Fibroblast of mammary gland (primary cell): ENCODE results near the gene KIF26B.
"Not testable (repeated sequence)": the region's sequence is repeated elsewhere in the genome, so short reads cannot be mapped to it uniquely, and the experiment has no call there.

Experiments used
- DNase-seq: peaks from one replicate; pipeline ENCODE4 v3.0.0-alpha.2; 2010; ENCODE audit warnings: low read depth
- H3K4me3 ChIP-seq: 2 replicates; pipeline ENCODE4 v1.5.1; 2011; ENCODE audit warnings: low read depth, mild to moderate bottlenecking, low read length, moderate library complexity; ENCODE audit not compliant: control insufficient read depth
- TF ChIP-seq, protein P1 (sequence below): conservative IDR thresholded peaks from 2 replicates; pipeline ENCODE4 v1.5.1; 2011; ENCODE audit warnings: low read depth, low read length, inconsistent platforms; ENCODE audit not compliant: control insufficient read depth, insufficient read depth

The KIF26B gene

DNA sequence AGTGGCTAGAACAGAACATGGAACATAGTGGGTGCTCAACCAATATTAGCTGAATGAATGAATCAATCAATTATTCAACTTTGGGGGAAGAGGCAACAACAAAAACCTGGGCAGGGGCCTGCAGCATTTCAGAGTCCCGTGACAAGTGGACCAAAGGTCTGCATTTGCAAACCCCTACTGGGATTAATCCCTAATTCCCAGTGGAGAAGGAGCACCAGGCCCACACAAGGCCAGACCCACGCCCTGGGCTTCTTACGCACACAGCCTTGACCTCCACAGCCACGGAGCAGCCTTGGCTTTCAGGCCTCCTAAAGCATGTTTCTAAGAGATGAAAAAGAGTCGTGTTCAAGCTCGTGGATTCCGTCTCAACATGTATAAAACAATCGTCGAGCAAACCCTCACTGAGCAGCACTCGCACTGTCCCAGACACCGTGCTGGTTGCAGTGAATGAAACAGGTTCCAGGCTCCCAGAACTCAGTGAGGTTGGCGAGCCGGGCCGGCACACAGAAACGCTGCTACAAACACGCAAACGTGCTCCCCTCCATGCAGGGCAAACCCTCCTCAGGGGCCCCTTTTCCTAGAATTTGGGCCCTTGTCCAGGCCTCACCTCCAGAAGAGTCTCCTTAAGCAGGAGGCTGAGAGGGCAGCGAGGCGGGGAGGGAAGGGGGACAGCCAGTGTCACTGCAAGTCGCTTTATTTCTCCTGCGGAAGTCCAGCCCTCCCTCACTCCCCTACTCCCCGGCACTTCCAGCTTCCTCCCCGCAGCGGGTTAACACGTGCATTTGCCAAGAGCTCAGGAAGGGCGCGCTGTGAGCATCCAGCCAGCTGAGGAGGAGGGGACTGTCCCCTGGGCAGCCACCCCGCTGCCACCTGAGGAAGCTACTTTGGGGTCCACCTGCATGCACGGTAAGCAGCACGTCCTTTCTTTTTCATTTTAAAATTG, 556.4 kb downstream of the KIF26B start:
- TF ChIP-seq, protein P1, sequence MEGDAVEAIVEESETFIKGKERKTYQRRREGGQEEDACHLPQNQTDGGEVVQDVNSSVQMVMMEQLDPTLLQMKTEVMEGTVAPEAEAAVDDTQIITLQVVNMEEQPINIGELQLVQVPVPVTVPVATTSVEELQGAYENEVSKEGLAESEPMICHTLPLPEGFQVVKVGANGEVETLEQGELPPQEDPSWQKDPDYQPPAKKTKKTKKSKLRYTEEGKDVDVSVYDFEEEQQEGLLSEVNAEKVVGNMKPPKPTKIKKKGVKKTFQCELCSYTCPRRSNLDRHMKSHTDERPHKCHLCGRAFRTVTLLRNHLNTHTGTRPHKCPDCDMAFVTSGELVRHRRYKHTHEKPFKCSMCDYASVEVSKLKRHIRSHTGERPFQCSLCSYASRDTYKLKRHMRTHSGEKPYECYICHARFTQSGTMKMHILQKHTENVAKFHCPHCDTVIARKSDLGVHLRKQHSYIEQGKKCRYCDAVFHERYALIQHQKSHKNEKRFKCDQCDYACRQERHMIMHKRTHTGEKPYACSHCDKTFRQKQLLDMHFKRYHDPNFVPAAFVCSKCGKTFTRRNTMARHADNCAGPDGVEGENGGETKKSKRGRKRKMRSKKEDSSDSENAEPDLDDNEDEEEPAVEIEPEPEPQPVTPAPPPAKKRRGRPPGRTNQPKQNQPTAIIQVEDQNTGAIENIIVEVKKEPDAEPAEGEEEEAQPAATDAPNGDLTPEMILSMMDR = no peak
- H3K4me3 ChIP-seq = no peak overlapping the region
- no peak for DNase-seq

DNA sequence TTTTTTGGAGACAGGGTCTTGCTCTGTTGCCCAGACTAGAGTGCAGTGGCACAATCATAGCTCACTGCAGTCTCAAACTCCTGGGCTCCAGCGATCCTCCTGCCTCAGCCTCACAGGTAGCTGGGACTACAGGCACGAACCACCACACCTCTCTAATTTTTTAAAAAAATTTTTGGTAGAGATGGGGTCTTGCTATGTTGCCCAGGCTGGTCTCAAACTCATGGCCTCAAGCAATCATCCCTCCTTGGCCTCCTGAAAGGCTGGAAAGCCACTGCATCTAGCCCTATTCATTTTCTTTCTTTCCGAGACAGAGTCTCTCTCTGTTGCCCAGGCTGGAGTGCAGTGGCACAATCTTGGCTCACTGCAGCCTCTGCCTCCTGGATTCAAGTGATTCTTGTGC, 559.2 kb downstream of the KIF26B start:
- not testable (repeated sequence) for H3K4me3 ChIP-seq, DNase-seq

DNA sequence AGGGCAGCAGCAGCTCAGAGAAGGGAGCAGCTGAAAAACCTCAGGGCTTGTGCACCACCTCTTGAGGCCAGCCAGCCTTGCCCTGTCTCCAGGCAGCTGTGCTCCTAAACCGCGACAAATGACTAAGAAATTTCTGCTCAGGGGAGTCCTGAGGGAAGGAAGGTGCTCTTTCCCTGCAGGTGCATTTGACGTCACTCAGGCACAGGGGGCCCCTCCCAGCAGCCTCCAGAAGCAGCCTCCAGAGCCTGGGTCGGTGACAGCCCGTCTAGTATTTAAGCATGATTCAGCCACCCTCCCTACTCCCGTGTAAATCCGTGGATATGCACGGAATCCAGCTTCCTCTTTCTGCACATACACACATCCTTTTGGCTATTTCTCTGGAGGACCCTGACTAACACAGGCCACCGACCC, 560.5 kb downstream of the KIF26B start:
- DNase-seq = peak; percentile 25
- TF ChIP-seq, protein P1 = no peak
- H3K4me3 ChIP-seq = no peak overlapping the region

DNA sequence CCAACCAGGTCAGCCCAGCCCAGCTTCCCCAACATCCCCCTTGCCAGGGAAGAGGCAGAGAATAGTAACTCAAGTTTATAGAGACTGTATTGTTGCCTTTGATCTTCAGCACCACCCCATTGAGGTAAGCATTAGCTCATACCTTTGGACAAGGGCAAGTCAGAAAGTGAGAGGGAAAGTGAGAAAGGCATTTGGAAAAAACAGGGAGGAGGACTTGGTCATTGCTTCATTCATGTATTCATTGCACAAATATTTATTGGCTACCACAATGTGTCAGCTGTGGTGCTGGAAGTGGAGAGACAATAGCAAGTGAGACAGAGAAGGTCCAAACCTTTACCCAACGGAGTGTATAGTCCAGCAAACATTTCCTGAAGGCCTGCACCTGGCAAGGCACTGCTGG, 561.2 kb downstream of the KIF26B start:
- no peak overlapping the region for H3K4me3 ChIP-seq
- peak; percentile 90 for DNase-seq
- TF ChIP-seq, protein P1 = no peak

DNA sequence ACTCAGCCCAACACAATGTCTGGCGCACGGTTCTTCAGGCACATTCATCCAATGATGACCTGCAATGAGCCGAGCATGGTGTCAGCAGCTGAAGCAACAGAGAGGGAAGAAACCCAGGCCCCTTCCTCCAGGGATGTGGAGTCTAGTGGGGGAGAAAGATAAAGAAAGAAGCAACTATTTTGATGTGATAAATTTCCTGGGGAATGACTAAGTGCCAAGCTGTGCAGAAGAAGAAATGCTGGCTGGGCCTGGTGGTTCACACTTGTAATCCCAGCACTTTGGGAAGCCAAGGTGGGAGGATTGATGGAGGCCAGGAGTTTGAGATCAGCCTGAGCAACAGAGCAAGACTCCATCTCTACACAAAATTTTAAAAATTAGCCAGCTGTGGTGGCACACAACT, 561.8 kb downstream of the KIF26B start:
- no peak overlapping the region for H3K4me3 ChIP-seq
- TF ChIP-seq, protein P1 = no peak
- DNase-seq = no peak

DNA sequence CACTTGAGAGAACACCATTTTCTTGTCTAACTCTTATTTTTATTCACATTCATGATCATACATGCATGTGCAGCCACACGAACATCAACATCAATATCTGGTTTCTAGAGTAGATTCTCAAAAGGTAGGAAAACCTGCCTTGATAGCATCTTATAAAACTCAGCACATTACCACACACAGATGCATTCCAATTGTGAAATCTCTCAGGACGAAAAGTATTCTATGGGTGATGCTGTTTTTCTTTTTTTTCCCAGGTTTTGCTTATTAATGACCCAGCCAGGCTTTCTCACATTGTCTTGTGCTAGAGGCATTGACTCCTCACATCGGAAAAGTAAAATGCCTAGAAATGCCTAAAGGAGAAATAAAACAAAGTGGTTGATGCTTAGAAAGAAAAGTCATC, 562.8 kb downstream of the KIF26B start:
- no peak overlapping the region for H3K4me3 ChIP-seq
- TF ChIP-seq, protein P1 = no peak
- no peak for DNase-seq

DNA sequence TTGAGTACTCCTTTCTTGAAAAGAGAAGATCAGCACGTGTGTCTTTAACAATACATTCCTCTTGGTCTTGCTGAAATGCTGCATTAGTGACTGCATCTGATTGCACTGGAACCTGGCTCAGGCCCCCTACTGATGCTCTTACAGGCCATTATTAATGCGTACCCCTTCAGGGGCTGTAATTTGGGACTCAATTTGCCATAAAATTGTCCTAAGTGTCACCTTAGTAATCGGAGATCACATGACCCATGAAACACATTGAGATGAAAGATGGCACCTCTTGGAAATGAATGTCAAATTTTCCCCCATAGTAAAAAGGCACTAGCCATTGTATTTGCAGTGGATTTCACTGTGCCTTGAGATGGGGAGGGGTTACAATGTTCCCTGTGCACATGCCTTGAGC, 563.3 kb downstream of the KIF26B start:
- H3K4me3 ChIP-seq = no peak overlapping the region
- DNase-seq = no peak
- TF ChIP-seq, protein P1 = no peak
